Stimulated activated naive CD4-positive, alpha-beta T cell treated with Interleukin-2 at 50 U/mL for 16 hours (primary cell): Measurements from ENCODE around the gene WDPCP.
"Not testable (repeated sequence)": the region's sequence is repeated elsewhere in the genome, so short reads cannot be mapped to it uniquely, and the experiment has no call there.

ENCODE experiments used
- DNase-seq: peaks from one replicate; lab custom pipeline; 2025; lab: John Stamatoyannopoulos, UW

WDPCP gene

GRCh38 chr2:63444565-63445288, 143.6 kb downstream of the WDPCP start:
- DNase-seq: no peak

DNA sequence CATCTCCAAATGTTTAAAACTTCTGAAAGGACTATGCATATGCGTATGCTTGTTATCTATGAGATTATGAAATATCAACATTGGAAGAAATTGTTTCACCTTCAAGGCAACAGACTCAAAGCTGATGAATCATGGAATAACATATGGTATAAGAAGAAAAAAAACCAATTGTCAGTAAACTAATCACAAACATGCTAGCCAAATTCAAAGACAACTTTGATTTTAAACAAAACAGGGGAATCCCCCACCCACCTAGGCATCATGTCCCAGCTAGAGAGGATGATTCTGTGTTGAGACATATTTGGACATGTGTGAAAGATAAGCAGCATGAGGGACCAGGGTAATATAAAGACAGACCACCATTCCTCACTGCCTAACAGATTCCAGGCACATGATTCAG, 147.7 kb downstream of the WDPCP start:
- no peak for DNase-seq

- DNase-seq: no peak
Measured at GRCh38 chr2:63438181-63438580, 150.1 kb downstream of the WDPCP start.

GRCh38 chr2:63436488-63436887, 151.8 kb downstream of the WDPCP start:
- no peak for DNase-seq

- DNase-seq: no peak
Measured at GRCh38 chr2:63435070-63435469, 153.2 kb downstream of the WDPCP start.

- no peak for DNase-seq
Measured at GRCh38 chr2:63434024-63435001, 154.0 kb downstream of the WDPCP start.

- DNase-seq: no peak
Measured at GRCh38 chr2:63432373-63432772, 155.9 kb downstream of the WDPCP start.

GRCh38 chr2:63425606-63426005, 162.7 kb downstream of the WDPCP start:
- DNase-seq: no peak

- DNase-seq: no peak
Measured at GRCh38 chr2:63425079-63425416, 163.2 kb downstream of the WDPCP start.

DNA sequence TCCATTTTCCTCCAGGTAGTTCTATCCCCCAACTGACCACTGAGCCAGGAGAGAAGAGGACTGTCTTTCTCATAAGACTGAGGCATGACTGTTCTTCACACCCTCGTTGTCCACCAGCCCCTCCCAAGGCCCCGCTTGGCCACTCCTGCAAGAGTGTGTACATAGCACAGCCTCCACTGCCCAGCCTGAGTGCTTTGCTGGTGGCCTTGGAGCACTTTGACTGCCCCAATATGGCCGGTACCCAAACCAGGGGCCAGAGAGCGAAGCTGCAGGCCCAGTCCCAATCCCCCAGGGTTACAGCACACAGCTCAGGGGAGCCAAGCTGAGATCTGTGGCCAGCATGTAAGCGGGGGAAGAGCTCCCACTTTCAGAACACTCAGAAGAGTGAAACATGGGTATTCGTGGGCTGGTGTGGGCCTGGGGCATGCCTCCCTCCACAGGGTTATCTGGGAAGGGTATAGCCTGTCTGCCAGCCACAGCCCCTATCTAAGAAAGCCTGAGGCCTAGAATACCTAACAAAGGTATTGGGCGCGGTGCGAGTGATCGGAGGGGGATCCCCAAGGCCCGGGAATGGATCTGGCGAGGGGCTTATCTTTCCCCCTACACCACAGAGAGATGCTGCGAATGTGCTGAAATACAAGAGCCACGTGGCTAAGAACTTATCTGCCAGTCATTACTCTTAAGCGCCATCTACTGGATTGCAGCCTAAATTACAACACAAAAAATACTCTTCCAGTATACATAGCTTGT, 163.8 kb downstream of the WDPCP start:
- DNase-seq: no peak

DNA sequence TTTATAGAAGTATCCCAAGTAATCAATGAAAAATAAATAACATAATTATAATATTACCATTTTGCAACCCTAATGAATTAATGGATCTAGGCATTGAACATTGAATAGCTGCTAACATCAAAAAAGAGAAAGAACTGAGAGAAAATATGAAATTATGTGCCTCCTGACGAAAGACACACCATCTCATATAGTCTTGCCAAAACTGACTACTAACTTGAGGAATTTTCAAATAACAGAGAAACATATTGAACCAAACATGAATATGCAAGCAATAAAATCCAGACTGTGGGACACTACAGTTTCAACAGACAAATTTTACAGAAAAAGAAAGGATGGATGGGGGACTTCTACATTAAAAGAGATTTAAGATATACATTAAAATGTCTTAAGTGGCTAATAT, 165.7 kb downstream of the WDPCP start:
- no peak for DNase-seq

- DNase-seq: no peak
Measured at GRCh38 chr2:63408530-63408929, 179.7 kb downstream of the WDPCP start.

- no peak for DNase-seq
Measured at GRCh38 chr2:63406641-63407040, 181.6 kb downstream of the WDPCP start.

DNA sequence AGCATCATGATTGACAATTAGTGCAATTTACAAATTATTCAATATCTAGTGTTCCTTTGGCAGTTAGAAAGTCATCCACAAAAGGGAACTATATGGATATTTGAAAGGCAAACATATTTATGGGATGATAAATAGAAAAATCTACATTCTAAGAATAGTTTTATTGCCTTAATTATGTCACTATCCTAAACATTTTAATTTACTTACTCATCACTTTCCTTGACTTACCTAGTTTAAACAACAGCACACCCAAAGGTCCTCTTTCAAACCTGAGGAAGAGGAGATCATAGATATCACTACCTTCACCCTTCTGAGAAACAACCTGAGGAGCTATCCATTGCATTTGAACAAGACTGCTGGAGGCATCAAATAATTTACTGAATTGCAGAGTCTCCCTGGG, 184.5 kb downstream of the WDPCP start:
- no peak for DNase-seq

DNA sequence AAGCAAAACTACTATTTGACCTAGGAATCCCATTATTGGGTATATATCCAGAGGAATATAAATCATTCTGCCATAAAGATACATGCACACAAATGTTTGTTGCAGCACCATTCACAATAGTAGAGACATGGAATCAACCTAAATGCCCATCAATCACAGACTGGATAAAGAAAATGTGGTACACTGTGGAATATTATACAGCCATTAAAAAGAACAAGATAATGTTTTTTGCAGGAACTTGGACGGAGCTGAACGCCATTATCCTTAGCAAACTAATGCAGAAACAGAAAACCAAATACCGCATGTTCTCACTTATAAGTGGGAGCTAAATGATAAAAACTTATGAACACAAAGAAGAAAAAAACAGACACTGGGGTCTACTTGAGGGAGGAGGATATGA, 185.4 kb downstream of the WDPCP start:
- not testable (repeated sequence) for DNase-seq

DNA sequence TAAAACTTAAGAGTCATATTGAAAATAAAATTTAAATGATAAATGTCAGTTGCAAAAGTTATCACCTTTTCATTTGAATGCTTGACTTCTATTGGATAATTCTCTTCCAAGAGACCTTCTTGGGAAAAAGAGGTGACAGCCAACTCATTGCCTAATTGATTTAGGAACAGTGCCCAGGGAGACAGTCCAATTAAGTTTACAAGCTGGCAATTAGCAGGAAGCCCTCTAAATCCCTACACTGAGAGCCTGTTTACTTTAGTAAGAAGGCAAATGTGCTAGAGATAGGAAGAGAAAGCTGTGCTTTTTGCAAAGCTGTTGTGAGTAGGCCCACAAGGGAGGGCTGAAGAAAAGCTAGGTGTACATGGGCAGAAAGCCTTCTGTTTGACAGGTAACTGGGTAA, 189.1 kb downstream of the WDPCP start:
- no peak for DNase-seq

- DNase-seq: no peak
Measured at GRCh38 chr2:63379451-63379850, 208.8 kb downstream of the WDPCP start.

- no peak for DNase-seq
Measured at GRCh38 chr2:63378589-63378988, 209.7 kb downstream of the WDPCP start.

DNA sequence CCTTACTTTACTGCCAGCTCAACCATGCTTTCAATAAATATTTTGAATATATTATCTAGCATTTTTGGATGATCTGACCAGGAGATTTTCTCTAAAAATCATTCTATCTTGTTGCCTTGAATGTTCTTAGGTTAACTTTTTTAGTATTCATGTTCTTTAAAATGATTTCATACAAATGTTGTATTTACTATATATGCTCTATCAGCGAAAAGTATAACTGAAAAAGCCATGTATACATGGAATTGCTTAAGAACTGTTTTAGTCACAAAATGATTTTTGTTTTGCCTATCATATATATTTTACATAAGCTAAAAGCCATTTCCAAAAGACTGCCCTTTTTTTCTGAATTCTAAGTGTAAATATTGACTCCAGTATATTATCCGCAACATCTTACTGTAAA, 213.9 kb downstream of the WDPCP start:
- no peak for DNase-seq

GRCh38 chr2:63372549-63372948, 215.7 kb downstream of the WDPCP start:
- no peak for DNase-seq

DNA sequence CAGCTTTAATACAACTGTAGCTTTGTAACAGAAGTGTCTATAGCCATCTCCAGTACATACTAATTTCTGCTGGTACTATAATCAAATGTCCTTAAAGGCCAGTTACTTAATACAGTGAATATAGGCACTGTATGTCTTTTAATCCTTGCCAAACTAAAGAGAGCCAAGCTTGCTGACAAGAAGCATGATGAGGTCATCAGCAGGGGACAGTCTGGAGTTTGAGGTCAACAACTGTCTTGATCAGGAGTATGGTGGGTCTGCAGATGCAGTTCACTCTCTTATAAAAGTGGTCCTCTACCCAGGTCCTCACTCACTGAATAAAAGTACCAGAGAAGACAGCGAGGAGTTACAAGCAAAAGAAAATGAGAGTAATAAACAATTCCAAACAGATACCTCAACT, 219.1 kb downstream of the WDPCP start:
- DNase-seq: no peak

DNA sequence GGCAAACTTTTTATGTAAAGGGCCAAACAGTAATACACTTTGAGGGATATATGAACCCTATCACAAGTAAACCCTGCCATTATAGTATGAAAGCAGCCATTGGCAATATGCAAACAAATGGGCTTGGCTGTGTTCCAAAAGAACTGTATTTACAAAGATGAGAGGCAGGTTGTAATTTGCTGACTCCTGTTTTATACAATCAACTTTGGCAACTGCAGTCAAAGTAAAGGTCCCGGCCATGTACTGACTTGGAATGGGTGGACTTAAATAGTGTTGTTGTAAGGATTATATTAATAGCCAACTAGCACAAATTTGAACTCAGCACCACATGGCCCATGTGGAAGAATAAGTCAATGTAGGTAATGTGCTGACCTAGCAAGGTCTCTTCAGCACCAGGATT, 223.4 kb downstream of the WDPCP start:
- no peak for DNase-seq

GRCh38 chr2:63357722-63358121, 230.6 kb downstream of the WDPCP start:
- not testable (repeated sequence) for DNase-seq
